ENCODE data around the gene POLR3G.
A peak's percentile ranks its signal among the peaks of the same experiment; 100 is the strongest.

The POLR3G gene

GRCh38 chr5:90474235-90475107 lies at the start of gene POLR3G, which contains the start of gene MBLAC2:
POLR3G (plus strand) TSS chr5:90474864; CDS start chr5:90485568, 10,704 bp downstream.
MBLAC2 (minus strand) TSS chr5:90474771; CDS start chr5:90474292, 479 bp downstream.
- DNase-seq (ENCODE audit: low spot score): peak; percentile 86

GRCh38 chr5:90434116-90434714 lies 40.4 kb upstream of the POLR3G start:
- no peak for DNase-seq (ENCODE audit: low spot score)

DNA sequence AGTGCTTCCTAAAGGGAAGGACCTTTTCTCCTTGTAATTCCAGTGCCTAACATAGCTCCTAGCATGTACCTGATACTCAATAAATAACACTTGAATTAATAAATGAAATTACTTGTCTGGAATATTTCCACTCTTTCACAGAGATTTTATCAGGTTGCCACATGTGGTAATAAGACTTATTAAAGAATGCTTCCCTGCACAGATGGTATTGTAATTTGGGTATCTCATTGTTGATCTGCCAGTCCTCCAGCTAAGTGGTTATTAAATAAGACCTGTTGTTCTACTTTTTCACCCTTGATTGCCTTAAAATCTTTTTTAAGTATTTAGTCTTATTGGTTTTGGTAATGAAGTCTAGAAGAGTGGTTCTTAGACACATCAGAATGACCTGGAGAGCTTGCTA lies 37.0 kb upstream of the POLR3G start:
- no peak for DNase-seq (ENCODE audit: low spot score)

DNA sequence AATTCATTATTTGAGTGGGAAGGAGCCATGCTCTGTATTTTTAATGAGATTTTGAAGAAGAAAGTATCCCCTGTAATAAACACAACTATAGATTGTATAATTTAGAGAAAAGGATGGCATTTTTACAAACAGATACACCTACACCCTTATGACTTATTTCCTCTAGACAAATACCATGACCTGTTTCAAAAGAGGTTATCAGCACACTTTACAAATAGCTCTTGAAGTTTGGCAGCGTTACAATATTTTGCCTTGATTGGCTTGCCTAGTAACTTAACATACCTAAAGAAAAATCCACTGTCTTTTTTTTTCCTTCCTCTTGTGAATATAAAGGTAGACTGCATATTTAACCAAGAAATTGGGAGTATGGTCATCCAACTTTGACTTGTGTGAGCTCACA lies 36.6 kb upstream of the POLR3G start:
- DNase-seq (ENCODE audit: low spot score): no peak

- no peak for DNase-seq (ENCODE audit: low spot score)
Measured at GRCh38 chr5:90440644-90441043, 34.0 kb upstream of the POLR3G start.

- DNase-seq (ENCODE audit: low spot score): no peak
Measured at GRCh38 chr5:90446961-90447360, 27.7 kb upstream of the POLR3G start.

DNA sequence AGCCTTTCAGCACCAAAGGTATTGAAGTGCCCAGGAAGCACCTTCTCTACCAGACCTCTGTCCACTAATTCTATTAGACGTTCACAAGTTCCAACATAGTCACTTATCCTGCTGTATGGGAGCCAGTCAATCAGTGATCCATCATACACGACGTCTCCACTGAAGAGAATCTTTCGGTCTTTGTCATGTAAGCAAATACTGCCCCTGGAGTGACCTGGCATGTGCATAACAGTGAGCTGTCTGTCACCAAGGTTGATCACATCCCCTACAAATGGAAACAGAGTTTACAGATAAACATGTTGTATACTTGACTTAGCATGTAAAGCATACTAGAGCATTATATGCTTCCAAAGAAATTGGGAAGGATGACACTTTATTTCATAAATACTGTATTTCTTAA lies 13.4 kb upstream of the POLR3G start:
- no peak for DNase-seq (ENCODE audit: low spot score)

DNA sequence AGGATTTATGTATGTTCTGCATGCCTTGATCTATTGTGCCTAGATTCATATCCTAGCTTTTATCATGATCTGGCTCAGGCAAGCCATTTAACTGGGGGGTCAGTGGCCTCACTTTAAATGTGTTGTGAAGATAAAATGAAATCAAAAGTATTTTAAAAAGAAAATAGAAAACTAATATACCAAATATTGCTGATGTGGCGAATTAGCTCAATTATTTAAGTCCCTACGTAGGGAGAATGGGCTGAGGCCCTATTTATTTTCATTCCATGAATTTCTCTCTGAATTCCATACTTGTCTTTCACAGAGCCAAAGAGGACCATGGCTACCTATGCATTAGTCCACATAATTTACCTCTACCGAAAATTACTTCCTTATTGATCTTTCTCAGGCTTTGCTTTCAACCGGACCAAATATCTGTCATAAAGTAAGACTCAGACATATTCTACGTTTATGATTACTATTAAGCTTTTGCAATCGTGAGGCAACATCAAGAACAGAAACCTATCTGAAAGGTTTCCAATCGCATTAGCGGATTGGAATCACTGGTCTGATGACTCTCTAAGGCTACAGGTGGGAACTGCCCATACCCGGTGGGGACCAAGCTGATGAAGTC lies 1.8 kb upstream of the POLR3G start:
- no peak for DNase-seq (ENCODE audit: low spot score)

GRCh38 chr5:90473396-90474234 lies 1.0 kb upstream of the POLR3G start:
- DNase-seq (ENCODE audit: low spot score): peak; percentile 32

DNA sequence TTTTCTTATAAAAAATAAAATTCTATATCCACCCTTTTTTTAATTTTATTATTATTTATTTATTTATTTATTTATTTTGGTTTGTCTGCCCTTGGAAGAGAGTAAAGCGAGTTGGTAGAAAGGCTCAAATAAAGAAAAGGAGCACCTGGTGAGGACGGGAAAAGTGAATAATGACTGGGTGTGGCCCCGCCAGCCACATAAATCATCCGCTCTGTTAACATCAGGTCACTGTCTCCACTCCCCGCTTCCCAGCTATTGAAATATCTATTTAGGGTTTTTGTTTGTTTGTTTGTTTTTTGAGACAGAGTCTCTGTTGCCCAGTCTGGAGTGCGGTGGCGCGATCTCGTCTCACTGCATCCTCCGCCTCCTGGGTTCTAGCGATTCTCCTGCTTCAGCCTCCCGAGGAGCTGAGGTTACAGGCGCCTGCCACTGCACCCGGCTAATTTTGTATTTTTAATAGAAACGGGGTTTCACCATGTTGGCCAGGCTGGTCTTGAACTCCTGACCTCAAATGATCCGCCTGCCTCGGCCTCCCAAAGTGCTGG lies 844 bp downstream of the POLR3G start:
- no peak for DNase-seq (ENCODE audit: low spot score)

GRCh38 chr5:90476391-90476790 lies 1.7 kb downstream of the POLR3G start:
- no peak for DNase-seq (ENCODE audit: low spot score)

DNA sequence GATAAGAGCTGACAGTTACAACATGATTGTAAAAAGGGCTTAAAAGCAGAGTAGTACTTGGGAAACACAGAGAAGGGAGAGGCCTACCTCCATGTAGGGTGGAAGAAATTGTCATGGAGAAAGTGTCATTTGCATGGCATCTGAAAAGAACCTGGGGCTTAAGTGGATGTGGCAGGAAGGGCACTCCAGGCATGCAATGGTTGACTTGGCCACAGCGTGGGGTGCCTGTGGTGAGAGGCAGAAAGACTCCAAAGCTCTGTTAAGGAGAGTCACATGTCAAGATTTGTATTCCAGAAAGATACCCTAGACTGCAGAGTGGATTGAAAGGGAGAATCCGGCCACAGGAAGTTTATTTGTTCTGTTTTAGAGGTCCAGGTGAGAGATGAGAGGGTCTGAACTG lies 2.4 kb downstream of the POLR3G start:
- no peak for DNase-seq (ENCODE audit: low spot score)

DNA sequence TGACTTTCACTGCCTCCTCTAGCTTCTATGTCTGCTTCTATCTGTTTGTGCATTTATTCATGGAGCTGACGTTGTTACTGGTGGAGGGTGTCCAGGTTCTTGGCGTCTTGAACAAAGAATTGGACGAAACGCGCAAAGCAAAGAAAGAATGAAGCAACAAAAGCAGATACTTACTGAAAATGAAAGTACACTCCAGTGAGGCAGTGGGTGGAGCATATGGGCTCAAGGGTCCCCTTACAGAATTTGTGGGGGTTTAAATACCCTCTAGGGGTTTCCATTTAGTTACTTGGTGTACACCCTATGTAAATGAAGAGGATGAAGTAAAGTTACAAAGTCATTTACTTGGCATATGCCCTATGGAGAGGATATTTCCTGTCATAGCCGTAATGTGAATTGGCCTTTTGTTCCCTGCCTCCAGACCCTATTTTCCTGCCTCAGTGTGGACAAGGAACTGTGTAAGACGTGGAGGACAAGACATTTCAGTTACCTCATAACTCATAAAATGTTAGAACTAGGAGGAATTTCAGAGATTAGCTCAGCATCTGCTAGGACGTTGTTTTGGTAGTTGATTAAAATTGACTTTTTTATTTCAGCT lies 3.1 kb downstream of the POLR3G start:
- no peak for DNase-seq (ENCODE audit: low spot score)

GRCh38 chr5:90479611-90480385 lies 5.1 kb downstream of the POLR3G start:
- DNase-seq (ENCODE audit: low spot score): no peak

- no peak for DNase-seq (ENCODE audit: low spot score)
Measured at GRCh38 chr5:90480699-90481098, 6.0 kb downstream of the POLR3G start.

DNA sequence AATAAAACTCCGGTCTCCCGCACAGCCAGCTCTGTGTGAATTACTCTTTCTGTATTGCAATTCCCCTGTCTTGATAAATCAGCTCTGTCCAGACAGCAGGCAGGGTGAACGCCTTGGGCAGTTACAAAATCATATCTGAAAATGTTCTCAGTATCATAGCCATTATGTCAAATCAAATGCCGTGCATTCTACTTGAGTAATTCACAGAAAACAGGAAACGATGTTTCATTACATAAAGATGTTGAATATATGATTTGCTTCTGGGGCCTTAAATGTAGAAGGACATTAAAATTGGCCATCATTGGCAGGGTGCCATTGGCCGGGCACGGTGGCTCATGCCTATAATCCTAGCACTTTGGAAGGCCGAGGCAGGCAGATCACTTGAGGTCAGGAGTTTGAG lies 8.5 kb downstream of the POLR3G start:
- DNase-seq (ENCODE audit: low spot score): no peak

GRCh38 chr5:90484540-90484939 lies 9.9 kb downstream of the POLR3G start:
- no peak for DNase-seq (ENCODE audit: low spot score)

DNA sequence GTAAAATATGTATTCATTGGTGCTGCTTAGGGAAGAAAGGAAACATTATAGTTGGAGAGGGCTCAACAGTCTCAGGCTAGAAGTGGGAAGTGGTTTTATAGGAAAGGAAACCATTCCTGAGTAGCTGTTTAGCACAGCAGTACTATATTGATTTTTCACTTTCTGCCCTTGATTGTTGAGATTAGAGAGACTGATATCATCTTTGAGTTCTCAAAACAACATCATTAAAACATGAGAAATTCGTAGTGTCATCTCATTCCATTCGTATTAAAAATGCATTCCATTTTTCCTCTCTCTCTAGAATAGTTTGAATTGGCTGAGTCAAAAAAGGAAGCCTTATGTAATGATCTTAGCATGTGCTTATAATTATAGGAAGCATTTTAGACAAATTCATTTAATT lies 14.1 kb downstream of the POLR3G start:
- peak; percentile 17 for DNase-seq (ENCODE audit: low spot score)

DNA sequence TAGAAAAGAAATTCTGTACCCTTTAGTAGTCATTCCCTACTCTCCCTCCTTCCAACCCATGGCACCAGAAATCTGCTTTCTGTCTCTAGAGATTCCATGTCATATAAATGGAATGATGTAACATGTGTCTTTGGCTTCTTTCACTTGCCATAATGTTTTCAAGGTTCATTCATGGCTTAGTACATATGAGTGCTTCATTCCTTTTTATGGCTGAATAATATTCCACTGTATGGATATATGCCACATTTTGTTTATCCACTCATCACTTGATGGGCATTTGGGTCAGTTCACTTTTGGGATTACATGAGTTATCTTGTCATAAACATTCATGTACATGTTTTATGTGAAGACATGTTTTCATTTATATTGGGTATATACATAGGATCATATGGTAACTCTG lies 19.4 kb downstream of the POLR3G start:
- DNase-seq (ENCODE audit: low spot score): no peak

- DNase-seq (ENCODE audit: low spot score): no peak
Measured at GRCh38 chr5:90495146-90495545, 20.5 kb downstream of the POLR3G start.

- DNase-seq (ENCODE audit: low spot score): no peak
Measured at GRCh38 chr5:90503596-90503995, 28.9 kb downstream of the POLR3G start.
